Uterus (tissue), 4 donors: ENCODE data around the gene CAMK1. TPM values are rescaled to one million over a fixed set of nuclear protein-coding genes. Genes with fewer than 3 reads are reported as not detected.
A peak's percentile ranks its signal among the peaks of the same experiment; 100 is the strongest.

ENCODE experiments used
- DNase-seq, 2 donors: peaks; one replicate each; pipeline ENCODE4 v3.0.0-alpha.2; 2019 to 2020
- H3K27ac ChIP-seq, 2 donors: fragments of 200-600 bp; sonication (generic); 1 replicate in 1 of 2; 2 replicates in 1 of 2; pipeline ENCODE4 v1.5.1; 2016 to 2018
- H3K27me3 ChIP-seq, 2 donors: fragments of 200-600 bp; sonication (generic); one replicate each; pipeline ENCODE4 v1.5.1; 2018 to 2019; ENCODE audit warnings: control low read depth in 1 of 2
- H3K36me3 ChIP-seq, 2 donors: fragments of 200-600 bp; sonication (generic); one replicate each; pipeline ENCODE4 v1.5.1; 2019; ENCODE audit warnings: control low read depth in 1 of 2
- H3K4me1 ChIP-seq, 2 donors: fragments of 200-600 bp; sonication (generic); one replicate each; pipeline ENCODE4 v1.5.1; 2018 to 2019; ENCODE audit warnings: control low read depth in 1 of 2
- H3K4me3 ChIP-seq, 2 donors: fragments of 200-600 bp; sonication (generic); 1 replicate in 1 of 2; 2 replicates in 1 of 2; pipeline ENCODE4 v1.5.1; 2018 to 2019; ENCODE audit warnings: mild to moderate bottlenecking in 1 of 2
- H3K9me3 ChIP-seq, 2 donors: fragments of 200-600 bp; sonication (generic); one replicate each; pipeline ENCODE4 v1.5.1; 2019; ENCODE audit warnings: control low read depth in 1 of 2
- POLR2A ChIP-seq, 2 donors: fragments of 450-650 bp; IDR thresholded peaks; one replicate each; pipeline ENCODE4 v1.6.1; 2016; ENCODE audit warnings: antibody characterized with exemption in 2 of 2, mild to moderate bottlenecking in 1 of 2, moderate library complexity in 1 of 2
- intact Hi-C: fragments of 100-400 bp; cut with DNase I; formaldehyde crosslinking; loops from one replicate; pipeline ENCODE4 v1.15.1; 2023; ENCODE audit warnings: low total_unique reads
- total RNA-seq, 4 donors: library from RNA; depleted of rRNA in 3 of 4; stranded (reverse); fragments of >200 nt in 3 of 4; gene quantifications; one replicate each; pipeline versions ENCODE4 v1.1.0 to v1.2.4, GENCODE V29; 2014 to 2023
- TF ChIP-seq, protein P1 (sequence below), 4 experiments: fragments of 200-600 bp in 2 of 4; fragments of 450-650 bp in 2 of 4; sonication (generic) in 2 of 4; IDR thresholded peaks; one replicate each; pipeline ENCODE4 v1.5.1; 2016 to 2019; ENCODE audit warnings: antibody characterized with exemption in 4 of 4, mild to moderate bottlenecking in 2 of 4, moderate library complexity in 1 of 4
- donor health status: DM: yes; HTN: yes; CAD: no.

CAMK1 gene
- total RNA-seq, 4 donors from 2014 or later = 19.1 to 63.0 (median 56.7) TPM

DNA sequence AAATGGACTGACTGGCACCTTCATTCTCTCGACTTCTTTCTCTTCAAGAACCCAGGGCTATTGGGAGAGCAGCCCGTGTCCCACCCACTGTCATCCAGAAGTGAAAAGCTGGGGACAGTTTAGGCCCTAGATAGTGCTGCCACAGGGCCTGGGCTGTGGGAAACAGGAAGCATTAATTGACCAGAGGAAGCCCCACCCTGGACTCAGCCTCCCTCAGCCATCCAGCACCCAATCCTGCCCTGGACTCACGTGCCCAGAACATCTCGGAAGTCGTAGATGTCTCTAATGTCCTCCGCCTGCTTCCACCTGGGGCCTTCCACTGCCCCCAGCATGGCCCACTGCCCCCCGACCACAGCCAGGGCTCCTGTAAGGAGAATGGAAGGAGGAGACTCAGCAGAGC is 2.3 kb downstream of the CAMK1 start:
- Histone ChIP-seq H3K27ac (peak overlapping the region; percentile 34 to 95), H3K4me3 (no peak overlapping the region), H3K4me1 (peaks cover 0 to 9% of the 10 kb centered on the region in 2 donors), H3K9me3 (no peaks in the 10 kb centered on the region), H3K27me3 (no peaks in the 10 kb centered on the region), H3K36me3 (no peaks in the 10 kb centered on the region)
- intact Hi-C loops = no loop called here
- TF ChIP-seq, protein P1, sequence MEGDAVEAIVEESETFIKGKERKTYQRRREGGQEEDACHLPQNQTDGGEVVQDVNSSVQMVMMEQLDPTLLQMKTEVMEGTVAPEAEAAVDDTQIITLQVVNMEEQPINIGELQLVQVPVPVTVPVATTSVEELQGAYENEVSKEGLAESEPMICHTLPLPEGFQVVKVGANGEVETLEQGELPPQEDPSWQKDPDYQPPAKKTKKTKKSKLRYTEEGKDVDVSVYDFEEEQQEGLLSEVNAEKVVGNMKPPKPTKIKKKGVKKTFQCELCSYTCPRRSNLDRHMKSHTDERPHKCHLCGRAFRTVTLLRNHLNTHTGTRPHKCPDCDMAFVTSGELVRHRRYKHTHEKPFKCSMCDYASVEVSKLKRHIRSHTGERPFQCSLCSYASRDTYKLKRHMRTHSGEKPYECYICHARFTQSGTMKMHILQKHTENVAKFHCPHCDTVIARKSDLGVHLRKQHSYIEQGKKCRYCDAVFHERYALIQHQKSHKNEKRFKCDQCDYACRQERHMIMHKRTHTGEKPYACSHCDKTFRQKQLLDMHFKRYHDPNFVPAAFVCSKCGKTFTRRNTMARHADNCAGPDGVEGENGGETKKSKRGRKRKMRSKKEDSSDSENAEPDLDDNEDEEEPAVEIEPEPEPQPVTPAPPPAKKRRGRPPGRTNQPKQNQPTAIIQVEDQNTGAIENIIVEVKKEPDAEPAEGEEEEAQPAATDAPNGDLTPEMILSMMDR (IDR thresholded peaks at IDR 0.05) = no peak
- TF ChIP-seq POLR2A (IDR thresholded peaks at IDR 0.05) = no peak
- no peak for DNase-seq

GRCh38 chr3:9765865-9766264 is 3.9 kb downstream of the CAMK1 start:
- no peak for DNase-seq
- Histone ChIP-seq H3K4me1 (peaks cover 0 to 9% of the 10 kb centered on the region in 2 donors), H3K9me3 (no peaks in the 10 kb centered on the region), H3K27ac (no peak overlapping the region), H3K36me3 (no peaks in the 10 kb centered on the region), H3K4me3 (no peak overlapping the region), H3K27me3 (no peaks in the 10 kb centered on the region)
- intact Hi-C loops = no loop called here
- TF ChIP-seq, protein P1 (IDR thresholded peaks at IDR 0.05) = no peak
- TF ChIP-seq POLR2A (IDR thresholded peaks at IDR 0.05) = no peak

- no peak for TF ChIP-seq POLR2A (IDR thresholded peaks at IDR 0.05)
- TF ChIP-seq, protein P1 (IDR thresholded peaks at IDR 0.05) = no peak
- H3K27me3 ChIP-seq = no peaks in the 10 kb centered on the region
- intact Hi-C loops = no loop called here
- H3K4me1 ChIP-seq = no peaks in the 10 kb centered on the region
- no peak overlapping the region for H3K27ac ChIP-seq
- H3K9me3 ChIP-seq = no peaks in the 10 kb centered on the region
- DNase-seq = no peak
- no peak overlapping the region for H3K4me3 ChIP-seq
- H3K36me3 ChIP-seq = no peaks in the 10 kb centered on the region
Observed at GRCh38 chr3:9762871-9763270, 6.9 kb downstream of the CAMK1 start.

DNA sequence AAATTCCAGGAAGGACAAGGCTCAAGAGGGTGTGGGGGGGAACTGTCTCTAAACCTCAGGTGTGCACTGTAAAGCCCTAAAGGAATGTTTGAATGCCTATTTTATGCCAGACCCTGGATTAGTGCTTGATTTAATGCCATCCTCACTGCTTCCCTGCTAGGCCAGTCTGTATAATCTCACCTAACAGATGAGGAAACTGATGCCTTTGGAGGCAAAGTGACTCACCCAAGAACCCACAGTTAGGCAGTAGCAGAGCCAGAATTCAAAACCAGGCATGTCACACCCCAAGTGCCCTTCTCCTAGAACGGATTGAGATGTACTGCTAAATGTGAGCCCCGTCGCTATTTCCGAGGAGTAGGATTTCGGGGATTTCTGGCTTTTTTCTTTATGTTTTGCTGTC is 7.8 kb downstream of the CAMK1 start:
- Histone ChIP-seq H3K4me1 (no peaks in the 10 kb centered on the region), H3K36me3 (no peaks in the 10 kb centered on the region), H3K27me3 (no peaks in the 10 kb centered on the region), H3K4me3 (no peak overlapping the region), H3K27ac (no peak overlapping the region), H3K9me3 (no peaks in the 10 kb centered on the region)
- intact Hi-C loops = no loop called here
- TF ChIP-seq POLR2A (IDR thresholded peaks at IDR 0.05) = no peak
- TF ChIP-seq, protein P1 (IDR thresholded peaks at IDR 0.05) = no peak
- DNase-seq = no peak

GRCh38 chr3:9760779-9761505 is 8.8 kb downstream of the CAMK1 start:
- Histone ChIP-seq H3K4me3 (no peak overlapping the region), H3K36me3 (no peaks in the 10 kb centered on the region), H3K27ac (no peak overlapping the region), H3K27me3 (no peaks in the 10 kb centered on the region), H3K4me1 (no peaks in the 10 kb centered on the region), H3K9me3 (no peaks in the 10 kb centered on the region)
- TF ChIP-seq, protein P1 (IDR thresholded peaks at IDR 0.05) = no peak
- no peak for TF ChIP-seq POLR2A (IDR thresholded peaks at IDR 0.05)
- no peak for DNase-seq
- intact Hi-C loops = no loop called here
